Colonic mucosa (tissue), 4 donors: ENCODE results near the gene ARHGAP9. TPM values are rescaled to one million over a fixed set of nuclear protein-coding genes. Genes with fewer than 3 reads are reported as not detected.

Experiments
- DNase-seq: peaks from one replicate; pipeline ENCODE4 v3.0.0-alpha.2; 2020
- H3K27ac ChIP-seq: fragments of 200-600 bp; one replicate; pipeline ENCODE4 v1.8.0; 2021
- H3K27me3 ChIP-seq: fragments of 200-600 bp; one replicate; pipeline ENCODE4 v1.8.0; 2021
- H3K36me3 ChIP-seq: fragments of 200-600 bp; one replicate; pipeline ENCODE4 v1.8.0; 2021
- H3K4me1 ChIP-seq: fragments of 200-600 bp; one replicate; pipeline ENCODE4 v1.8.0; 2021; ENCODE audit warnings: mild to moderate bottlenecking
- H3K4me3 ChIP-seq: fragments of 200-600 bp; one replicate; pipeline ENCODE4 v1.8.0; 2021
- H3K9ac ChIP-seq, 2 donors: one replicate each; pipeline ENCODE4 v1.7.0; 2013; ENCODE audit warnings: control low read depth in 2 of 2, low read depth in 2 of 2, low read length in 2 of 2
- H3K9me3 ChIP-seq: fragments of 200-600 bp; one replicate; pipeline ENCODE4 v1.8.0; 2021
- intact Hi-C: fragments of 100-400 bp; cut with DNase I; formaldehyde crosslinking; loops from one replicate; pipeline ENCODE4 v1.14.1; 2022
- total RNA-seq, 2 donors: library from RNA; stranded (reverse); fragmentation: NEBNext Ultra II Directional in 1 of 2; extraction: Animal tissue kit (Norgen Biotek cat#: 25700) in 1 of 2; gene quantifications; one replicate each; pipeline ENCODE4 v1.2.1, GENCODE V29; 2021
- TF ChIP-seq, protein P1 (sequence below): fragments of 200-600 bp; IDR thresholded peaks from one replicate; pipeline ENCODE4 v1.8.0; 2022; ENCODE audit warnings: antibody characterized with exemption, mild to moderate bottlenecking
- donor health status: healthy.
- donor health status: DM: no; HTN: no; CAD: no.
- donor health status: DM: no; HTN: no; CAD: no.

The ARHGAP9 gene
- total RNA-seq, 2 donors from 2014 or later, result 5.5 to 6.5 TPM

- no peak for DNase-seq
- TF ChIP-seq, protein P1, sequence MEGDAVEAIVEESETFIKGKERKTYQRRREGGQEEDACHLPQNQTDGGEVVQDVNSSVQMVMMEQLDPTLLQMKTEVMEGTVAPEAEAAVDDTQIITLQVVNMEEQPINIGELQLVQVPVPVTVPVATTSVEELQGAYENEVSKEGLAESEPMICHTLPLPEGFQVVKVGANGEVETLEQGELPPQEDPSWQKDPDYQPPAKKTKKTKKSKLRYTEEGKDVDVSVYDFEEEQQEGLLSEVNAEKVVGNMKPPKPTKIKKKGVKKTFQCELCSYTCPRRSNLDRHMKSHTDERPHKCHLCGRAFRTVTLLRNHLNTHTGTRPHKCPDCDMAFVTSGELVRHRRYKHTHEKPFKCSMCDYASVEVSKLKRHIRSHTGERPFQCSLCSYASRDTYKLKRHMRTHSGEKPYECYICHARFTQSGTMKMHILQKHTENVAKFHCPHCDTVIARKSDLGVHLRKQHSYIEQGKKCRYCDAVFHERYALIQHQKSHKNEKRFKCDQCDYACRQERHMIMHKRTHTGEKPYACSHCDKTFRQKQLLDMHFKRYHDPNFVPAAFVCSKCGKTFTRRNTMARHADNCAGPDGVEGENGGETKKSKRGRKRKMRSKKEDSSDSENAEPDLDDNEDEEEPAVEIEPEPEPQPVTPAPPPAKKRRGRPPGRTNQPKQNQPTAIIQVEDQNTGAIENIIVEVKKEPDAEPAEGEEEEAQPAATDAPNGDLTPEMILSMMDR, result no peak
- no peak within 1 kb of the TSS for H3K9ac ChIP-seq
- H3K4me3 ChIP-seq, result no peak within 1 kb of the TSS
- H3K4me1 ChIP-seq, result no peaks in the 10 kb centered on the region
- H3K9me3 ChIP-seq, result no peaks in the 10 kb centered on the region
- no peak within 1 kb of the TSS for H3K27ac ChIP-seq
- H3K27me3 ChIP-seq, result no peaks in the 10 kb centered on the region
- H3K36me3 ChIP-seq, result no peaks in the 10 kb centered on the region
- intact Hi-C loops, result loop anchor here (5.0 kb wide), 1 partner anchor 192 kb away; no protein-coding TSS in a partner anchor
Measured at GRCh38 chr12:57454566-57455373, 24.9 kb downstream of the ARHGAP9 start, which contains the start of gene INHBE. TSS of gene INHBE (plus strand) at chr12:57455307. CDS start at chr12:57455537, 230 bp downstream.

DNA sequence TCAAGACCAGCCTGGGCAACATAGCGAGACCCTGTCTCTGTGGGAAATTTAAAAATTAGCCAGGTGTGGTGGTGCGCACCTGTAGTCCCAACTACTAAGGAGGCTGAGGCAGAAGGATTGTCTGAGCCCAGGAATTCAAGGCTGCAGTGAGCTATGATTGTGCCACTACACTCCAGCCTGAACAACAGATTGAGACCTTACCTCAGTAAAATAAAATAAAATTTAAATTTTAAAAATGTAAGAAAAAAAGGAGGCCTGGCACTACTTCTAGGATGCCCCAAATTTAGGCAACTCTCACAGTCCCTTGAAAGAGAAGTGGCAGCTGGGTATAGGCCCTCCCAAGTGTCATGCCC is 25.5 kb downstream of the ARHGAP9 start:
- Histone ChIP-seq H3K4me1 (no peaks in the 10 kb centered on the region), H3K36me3 (no peaks in the 10 kb centered on the region), H3K9me3 (no peaks in the 10 kb centered on the region), H3K27me3 (no peaks in the 10 kb centered on the region), H3K9ac (no peak overlapping the region), H3K4me3 (no peak overlapping the region), H3K27ac (no peak overlapping the region)
- no peak for DNase-seq
- intact Hi-C loops, result loop anchor here (5.0 kb wide), 1 partner anchor 192 kb away; no protein-coding TSS in a partner anchor
- TF ChIP-seq, protein P1, result no peak

DNA sequence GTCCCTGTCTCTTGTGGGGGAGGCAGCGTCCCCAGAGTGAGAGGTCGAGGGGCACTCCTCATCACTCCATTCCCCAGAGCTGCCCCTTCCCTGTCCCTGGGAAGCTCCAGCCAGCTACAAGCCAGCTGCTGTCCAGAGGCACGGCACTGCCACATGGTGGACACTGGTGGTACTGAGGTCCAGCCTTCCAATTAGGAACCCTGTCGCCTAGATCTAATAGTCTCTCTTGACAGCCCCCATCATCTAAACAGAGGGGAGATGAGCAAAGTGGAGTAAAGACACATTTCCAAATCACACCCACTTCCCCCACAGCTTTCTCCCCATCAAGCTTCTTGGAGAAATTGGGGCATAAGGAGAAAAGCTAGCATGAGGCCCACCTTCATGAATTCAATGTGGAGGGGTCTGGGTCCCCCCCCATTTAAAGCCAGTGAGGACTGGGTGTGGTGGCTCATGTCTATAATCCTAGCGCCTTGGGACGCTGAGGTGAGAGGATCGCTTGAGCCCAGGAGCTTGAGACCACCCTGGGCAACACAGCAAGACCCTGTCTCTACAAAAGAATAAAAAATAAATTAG is 26.6 kb downstream of the ARHGAP9 start:
- TF ChIP-seq, protein P1, result peak; percentile 65
- H3K9ac ChIP-seq, result no peak overlapping the region
- peak; percentile 79 for DNase-seq
- intact Hi-C loops, result loop anchor here (2.0 to 5.0 kb wide), 2 partner anchors 146 to 191 kb away; no protein-coding TSS in a partner anchor
- H3K4me3 ChIP-seq, result no peak overlapping the region
- no peaks in the 10 kb centered on the region for H3K27me3 ChIP-seq
- H3K4me1 ChIP-seq, result no peaks in the 10 kb centered on the region
- H3K36me3 ChIP-seq, result no peaks in the 10 kb centered on the region
- no peak overlapping the region for H3K27ac ChIP-seq
- no peaks in the 10 kb centered on the region for H3K9me3 ChIP-seq

GRCh38 chr12:57452181-57452936 is 27.3 kb downstream of the ARHGAP9 start:
- Histone ChIP-seq H3K9ac (no peak overlapping the region), H3K27me3 (no peaks in the 10 kb centered on the region), H3K4me3 (no peak overlapping the region), H3K4me1 (no peaks in the 10 kb centered on the region), H3K9me3 (no peaks in the 10 kb centered on the region), H3K27ac (no peak overlapping the region), H3K36me3 (no peaks in the 10 kb centered on the region)
- TF ChIP-seq, protein P1, result no peak
- intact Hi-C loops, result loop anchor here (2.0 to 5.0 kb wide), 2 partner anchors 146 to 190 kb away; no protein-coding TSS in a partner anchor
- DNase-seq, result no peak

- Histone ChIP-seq H3K4me3 (no peak overlapping the region), H3K27me3 (no peaks in the 10 kb centered on the region), H3K36me3 (no peaks in the 10 kb centered on the region), H3K4me1 (no peaks in the 10 kb centered on the region), H3K9me3 (no peaks in the 10 kb centered on the region), H3K9ac (no peak overlapping the region), H3K27ac (no peak overlapping the region)
- no peak for DNase-seq
- TF ChIP-seq, protein P1, result no peak
- intact Hi-C loops, result loop anchor here (5.0 kb wide), 1 partner anchor 189 kb away; no protein-coding TSS in a partner anchor
Measured at GRCh38 chr12:57451233-57451778, 28.4 kb downstream of the ARHGAP9 start.
